SK-N-SH treated with all-trans-retinoic acid at 6 μM for 48 hours (cell line): ENCODE data around the gene CACNA1C.

ENCODE experiments used
- ATAC-seq: fragments of 200-7000 bp; cut with Tn5 transposase; 3 replicates; pipeline ENCODE4 v1.9.1; 2020; ENCODE audit warnings: mild to moderate bottlenecking, moderate library complexity
- BACH2 ChIP-seq: fragments of 250-450 bp; sonication (Bioruptor Pico); IDR thresholded peaks from 2 replicates; pipeline ENCODE4 v1.9.0; 2021; ENCODE audit warnings: mild to moderate bottlenecking, borderline replicate concordance
- CSDC2 ChIP-seq: fragments of 250-450 bp; sonication (Bioruptor Pico); IDR thresholded peaks from 2 replicates; pipeline ENCODE4 v1.5.0; 2020; ENCODE audit warnings: mild to moderate bottlenecking, moderate library complexity
- ESRRG ChIP-seq: fragments of 250-450 bp; sonication (Bioruptor Pico); IDR thresholded peaks from 2 replicates; pipeline ENCODE4 v1.6.1; 2021; ENCODE audit warnings: mild to moderate bottlenecking
- GLIS3 ChIP-seq: fragments of 250-450 bp; sonication (Bioruptor Pico); IDR thresholded peaks from 2 replicates; pipeline ENCODE4 v1.5.0; 2020; ENCODE audit warnings: mild to moderate bottlenecking, moderate library complexity
- ISL1 ChIP-seq: fragments of 250-450 bp; sonication (Bioruptor Pico); IDR thresholded peaks from 2 replicates; pipeline ENCODE4 v2.1.2; 2022; ENCODE audit warnings: mild to moderate bottlenecking, moderate library complexity
- OSR1 ChIP-seq: fragments of 250-450 bp; sonication (Bioruptor Pico); IDR thresholded peaks from 2 replicates; pipeline ENCODE4 v1.8.0; 2022; ENCODE audit warnings: moderate library complexity, mild to moderate bottlenecking, inconsistent platforms
- PPARA ChIP-seq: fragments of 250-450 bp; sonication (Bioruptor Pico); IDR thresholded peaks from 2 replicates; pipeline ENCODE4 v1.5.0; 2020; ENCODE audit warnings: mild to moderate bottlenecking, borderline replicate concordance
- TCF4 ChIP-seq: fragments of 250-450 bp; sonication (Bioruptor Pico); IDR thresholded peaks from 2 replicates; pipeline ENCODE4 v1.8.0; 2021; ENCODE audit warnings: mild to moderate bottlenecking, moderate library complexity, borderline replicate concordance
- TOX ChIP-seq: fragments of 250-450 bp; sonication (Bioruptor Pico); IDR thresholded peaks from 2 replicates; pipeline ENCODE4 v1.8.0; 2021; ENCODE audit warnings: mild to moderate bottlenecking, moderate library complexity, borderline replicate concordance
- ZC3H10 ChIP-seq: fragments of 250-450 bp; sonication (Bioruptor Pico); IDR thresholded peaks from 2 replicates; pipeline ENCODE4 v1.5.1; 2021; ENCODE audit warnings: mild to moderate bottlenecking, moderate library complexity
- ZFP3 ChIP-seq: fragments of 250-450 bp; sonication (Bioruptor Pico); IDR thresholded peaks from 2 replicates; pipeline ENCODE4 v1.5.0; 2020; ENCODE audit warnings: mild to moderate bottlenecking, moderate library complexity
- ZFP30 ChIP-seq: fragments of 450-650 bp; formaldehyde crosslinking; IDR thresholded peaks from 2 replicates; pipeline ENCODE4 v1.5.0; 2022; ENCODE audit warnings: mild to moderate bottlenecking, moderate library complexity
- ZNF565 ChIP-seq: fragments of 450-650 bp; formaldehyde crosslinking; conservative IDR thresholded peaks from 2 replicates; pipeline ENCODE4 v1.5.0; 2020; ENCODE audit warnings: low read depth, mild to moderate bottlenecking, moderate library complexity
- TF ChIP-seq, protein P1 (sequence below): fragments of 250-450 bp; sonication (Bioruptor Pico); IDR thresholded peaks from 2 replicates; pipeline ENCODE4 v1.5.1; 2021; ENCODE audit warnings: mild to moderate bottlenecking, moderate library complexity
- TF ChIP-seq, protein P2 (sequence below): fragments of 250-450 bp; sonication (Bioruptor Pico); IDR thresholded peaks from 2 replicates; pipeline ENCODE4 v1.5.0; 2020; ENCODE audit warnings: mild to moderate bottlenecking, moderate library complexity
- TF ChIP-seq, protein P3 (sequence below): fragments of 250-450 bp; sonication (Bioruptor Pico); IDR thresholded peaks from 2 replicates; pipeline ENCODE4 v1.8.0; 2021; ENCODE audit warnings: low read depth, mild to moderate bottlenecking, moderate library complexity, borderline replicate concordance
- TF ChIP-seq, protein P4 (sequence below): fragments of 250-450 bp; sonication (Bioruptor Pico); IDR thresholded peaks from 2 replicates; pipeline ENCODE4 v1.8.0; 2020; ENCODE audit warnings: mild to moderate bottlenecking, moderate library complexity, borderline replicate concordance

The CACNA1C gene

DNA sequence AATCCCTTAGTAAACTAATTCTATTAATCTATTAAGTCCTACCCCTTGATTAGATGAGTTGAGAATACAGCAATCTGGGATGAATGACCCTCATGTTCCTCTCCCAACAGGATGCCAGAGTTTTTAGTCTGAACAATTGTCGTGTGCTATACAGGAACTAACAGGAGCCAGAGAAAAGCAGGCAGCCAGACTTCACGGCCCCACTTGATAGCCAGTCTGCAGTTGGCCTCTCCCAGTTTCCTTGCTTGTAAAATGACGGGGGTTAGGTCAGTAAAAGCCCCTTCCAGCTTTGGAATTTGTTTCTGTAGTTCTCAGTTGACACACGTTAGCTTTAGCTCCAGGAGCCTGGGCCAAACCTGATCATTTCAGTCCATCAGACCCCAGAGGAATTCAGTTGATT lies 475.2 kb downstream of the CACNA1C start:
- no peak for ATAC-seq
- TF ChIP-seq CSDC2 (CRISPR knock-in tag) (no peak), TOX (CRISPR knock-in tag) (no peak), ZNF565 (CRISPR knock-in tag) (no peak)

DNA sequence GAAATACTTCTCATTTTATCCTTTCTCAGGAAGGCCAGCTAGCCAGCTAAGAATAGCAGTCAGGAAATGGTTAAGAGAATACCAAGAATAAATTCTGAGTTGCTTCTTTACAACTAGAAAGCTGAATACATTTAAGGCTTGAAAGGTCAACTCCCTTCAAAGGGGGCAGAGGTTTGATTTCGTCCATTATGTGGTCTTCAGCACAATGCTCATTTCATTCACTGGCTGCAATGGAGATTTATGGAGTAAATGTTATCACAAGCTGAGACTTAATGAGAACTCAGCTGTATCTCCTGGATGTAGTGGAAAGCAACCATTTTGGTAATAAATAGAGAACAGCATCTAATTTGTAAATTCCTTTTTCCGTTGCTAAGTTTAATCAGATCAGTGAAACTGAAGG lies 477.0 kb downstream of the CACNA1C start:
- ATAC-seq, result no peak
- no peak for TF ChIP-seq BACH2 (CRISPR knock-in tag)
- no peak for TF ChIP-seq ISL1 (CRISPR knock-in tag)
- TF ChIP-seq ZFP3 (CRISPR knock-in tag), result no peak
- no peak for TF ChIP-seq ZFP30 (CRISPR knock-in tag)
- no peak for TF ChIP-seq GLIS3
- TF ChIP-seq ZNF565 (CRISPR knock-in tag), result no peak
- no peak for TF ChIP-seq TCF4 (CRISPR knock-in tag)
- no peak for TF ChIP-seq OSR1 (CRISPR knock-in tag)
- no peak for TF ChIP-seq ZC3H10 (CRISPR knock-in tag)
- TF ChIP-seq, protein P1, sequence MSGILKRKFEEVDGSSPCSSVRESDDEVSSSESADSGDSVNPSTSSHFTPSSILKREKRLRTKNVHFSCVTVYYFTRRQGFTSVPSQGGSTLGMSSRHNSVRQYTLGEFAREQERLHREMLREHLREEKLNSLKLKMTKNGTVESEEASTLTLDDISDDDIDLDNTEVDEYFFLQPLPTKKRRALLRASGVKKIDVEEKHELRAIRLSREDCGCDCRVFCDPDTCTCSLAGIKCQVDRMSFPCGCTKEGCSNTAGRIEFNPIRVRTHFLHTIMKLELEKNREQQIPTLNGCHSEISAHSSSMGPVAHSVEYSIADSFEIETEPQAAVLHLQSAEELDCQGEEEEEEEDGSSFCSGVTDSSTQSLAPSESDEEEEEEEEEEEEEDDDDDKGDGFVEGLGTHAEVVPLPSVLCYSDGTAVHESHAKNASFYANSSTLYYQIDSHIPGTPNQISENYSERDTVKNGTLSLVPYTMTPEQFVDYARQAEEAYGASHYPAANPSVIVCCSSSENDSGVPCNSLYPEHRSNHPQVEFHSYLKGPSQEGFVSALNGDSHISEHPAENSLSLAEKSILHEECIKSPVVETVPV (CRISPR knock-in tag), result no peak
- TF ChIP-seq ESRRG (CRISPR knock-in tag), result no peak
- TF ChIP-seq CSDC2 (CRISPR knock-in tag), result no peak
- TF ChIP-seq, protein P2, sequence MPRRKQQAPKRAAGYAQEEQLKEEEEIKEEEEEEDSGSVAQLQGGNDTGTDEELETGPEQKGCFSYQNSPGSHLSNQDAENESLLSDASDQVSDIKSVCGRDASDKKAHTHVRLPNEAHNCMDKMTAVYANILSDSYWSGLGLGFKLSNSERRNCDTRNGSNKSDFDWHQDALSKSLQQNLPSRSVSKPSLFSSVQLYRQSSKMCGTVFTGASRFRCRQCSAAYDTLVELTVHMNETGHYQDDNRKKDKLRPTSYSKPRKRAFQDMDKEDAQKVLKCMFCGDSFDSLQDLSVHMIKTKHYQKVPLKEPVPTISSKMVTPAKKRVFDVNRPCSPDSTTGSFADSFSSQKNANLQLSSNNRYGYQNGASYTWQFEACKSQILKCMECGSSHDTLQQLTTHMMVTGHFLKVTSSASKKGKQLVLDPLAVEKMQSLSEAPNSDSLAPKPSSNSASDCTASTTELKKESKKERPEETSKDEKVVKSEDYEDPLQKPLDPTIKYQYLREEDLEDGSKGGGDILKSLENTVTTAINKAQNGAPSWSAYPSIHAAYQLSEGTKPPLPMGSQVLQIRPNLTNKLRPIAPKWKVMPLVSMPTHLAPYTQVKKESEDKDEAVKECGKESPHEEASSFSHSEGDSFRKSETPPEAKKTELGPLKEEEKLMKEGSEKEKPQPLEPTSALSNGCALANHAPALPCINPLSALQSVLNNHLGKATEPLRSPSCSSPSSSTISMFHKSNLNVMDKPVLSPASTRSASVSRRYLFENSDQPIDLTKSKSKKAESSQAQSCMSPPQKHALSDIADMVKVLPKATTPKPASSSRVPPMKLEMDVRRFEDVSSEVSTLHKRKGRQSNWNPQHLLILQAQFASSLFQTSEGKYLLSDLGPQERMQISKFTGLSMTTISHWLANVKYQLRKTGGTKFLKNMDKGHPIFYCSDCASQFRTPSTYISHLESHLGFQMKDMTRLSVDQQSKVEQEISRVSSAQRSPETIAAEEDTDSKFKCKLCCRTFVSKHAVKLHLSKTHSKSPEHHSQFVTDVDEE (CRISPR knock-in tag), result no peak
- TF ChIP-seq PPARA (CRISPR knock-in tag), result no peak

DNA sequence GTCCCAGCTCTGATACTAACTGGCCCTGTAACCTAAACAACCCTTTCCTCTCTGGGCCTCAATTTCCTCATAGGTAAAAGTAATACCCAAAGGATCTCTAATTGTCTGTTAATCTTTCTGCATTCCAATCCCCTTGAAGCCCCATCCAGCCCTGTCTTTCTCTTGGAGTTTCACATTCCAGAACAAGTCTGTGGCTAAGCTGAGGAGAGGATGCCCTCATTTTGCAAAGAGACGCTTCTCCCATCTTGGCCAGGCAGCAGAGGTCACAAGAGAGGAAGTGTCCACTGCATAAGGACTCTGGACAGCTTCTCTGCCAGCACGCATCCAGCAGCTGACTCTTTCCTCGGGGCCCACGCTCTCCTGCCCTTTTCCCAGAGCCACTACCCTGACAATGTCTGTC lies 478.6 kb downstream of the CACNA1C start:
- no peak for ATAC-seq
- TF ChIP-seq, protein P2 (CRISPR knock-in tag), result no peak
- TF ChIP-seq, protein P1 (CRISPR knock-in tag), result no peak
- TF ChIP-seq BACH2 (CRISPR knock-in tag) (no peak), PPARA (CRISPR knock-in tag) (no peak), ISL1 (CRISPR knock-in tag) (no peak), ZNF565 (CRISPR knock-in tag) (no peak)
- TF ChIP-seq, protein P3, sequence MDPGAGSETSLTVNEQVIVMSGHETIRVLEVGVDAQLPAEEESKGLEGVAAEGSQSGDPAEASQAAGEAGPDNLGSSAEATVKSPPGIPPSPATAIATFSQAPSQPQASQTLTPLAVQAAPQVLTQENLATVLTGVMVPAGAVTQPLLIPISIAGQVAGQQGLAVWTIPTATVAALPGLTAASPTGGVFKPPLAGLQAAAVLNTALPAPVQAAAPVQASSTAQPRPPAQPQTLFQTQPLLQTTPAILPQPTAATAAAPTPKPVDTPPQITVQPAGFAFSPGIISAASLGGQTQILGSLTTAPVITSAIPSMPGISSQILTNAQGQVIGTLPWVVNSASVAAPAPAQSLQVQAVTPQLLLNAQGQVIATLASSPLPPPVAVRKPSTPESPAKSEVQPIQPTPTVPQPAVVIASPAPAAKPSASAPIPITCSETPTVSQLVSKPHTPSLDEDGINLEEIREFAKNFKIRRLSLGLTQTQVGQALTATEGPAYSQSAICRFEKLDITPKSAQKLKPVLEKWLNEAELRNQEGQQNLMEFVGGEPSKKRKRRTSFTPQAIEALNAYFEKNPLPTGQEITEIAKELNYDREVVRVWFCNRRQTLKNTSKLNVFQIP (CRISPR knock-in tag), result no peak
- TF ChIP-seq, protein P4, sequence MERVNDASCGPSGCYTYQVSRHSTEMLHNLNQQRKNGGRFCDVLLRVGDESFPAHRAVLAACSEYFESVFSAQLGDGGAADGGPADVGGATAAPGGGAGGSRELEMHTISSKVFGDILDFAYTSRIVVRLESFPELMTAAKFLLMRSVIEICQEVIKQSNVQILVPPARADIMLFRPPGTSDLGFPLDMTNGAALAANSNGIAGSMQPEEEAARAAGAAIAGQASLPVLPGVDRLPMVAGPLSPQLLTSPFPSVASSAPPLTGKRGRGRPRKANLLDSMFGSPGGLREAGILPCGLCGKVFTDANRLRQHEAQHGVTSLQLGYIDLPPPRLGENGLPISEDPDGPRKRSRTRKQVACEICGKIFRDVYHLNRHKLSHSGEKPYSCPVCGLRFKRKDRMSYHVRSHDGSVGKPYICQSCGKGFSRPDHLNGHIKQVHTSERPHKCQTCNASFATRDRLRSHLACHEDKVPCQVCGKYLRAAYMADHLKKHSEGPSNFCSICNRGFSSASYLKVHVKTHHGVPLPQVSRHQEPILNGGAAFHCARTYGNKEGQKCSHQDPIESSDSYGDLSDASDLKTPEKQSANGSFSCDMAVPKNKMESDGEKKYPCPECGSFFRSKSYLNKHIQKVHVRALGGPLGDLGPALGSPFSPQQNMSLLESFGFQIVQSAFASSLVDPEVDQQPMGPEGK, result no peak
